GM18868 (cell line): ENCODE measurements around the gene ACOT7.
A peak's percentile ranks its signal among the peaks of the same experiment; 100 is the strongest.
"Not testable (repeated sequence)": the region's sequence is repeated elsewhere in the genome, so short reads cannot be mapped to it uniquely, and the experiment has no call there.

Experiments
- ATAC-seq: cut with Tn5 transposase; IDR thresholded peaks from one replicate; pipeline ENCODE4 v1.9.1; 2021; ENCODE audit warnings: mild to moderate bottlenecking, moderate library complexity; ENCODE audit not compliant: unreplicated experiment

The ACOT7 gene, protein sequence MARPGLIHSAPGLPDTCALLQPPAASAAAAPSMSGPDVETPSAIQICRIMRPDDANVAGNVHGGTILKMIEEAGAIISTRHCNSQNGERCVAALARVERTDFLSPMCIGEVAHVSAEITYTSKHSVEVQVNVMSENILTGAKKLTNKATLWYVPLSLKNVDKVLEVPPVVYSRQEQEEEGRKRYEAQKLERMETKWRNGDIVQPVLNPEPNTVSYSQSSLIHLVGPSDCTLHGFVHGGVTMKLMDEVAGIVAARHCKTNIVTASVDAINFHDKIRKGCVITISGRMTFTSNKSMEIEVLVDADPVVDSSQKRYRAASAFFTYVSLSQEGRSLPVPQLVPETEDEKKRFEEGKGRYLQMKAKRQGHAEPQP

GRCh38 chr1:6393400-6394187 lies at the start of gene ACOT7:
Gene ACOT7, minus strand, starts transcription at chr1:6393767. Its CDS starts 368 bp downstream, at chr1:6393399.
- ATAC-seq, result peak; percentile 78

GRCh38 chr1:6441586-6441985 lies 48.0 kb upstream of the ACOT7 start:
- no peak for ATAC-seq

DNA sequence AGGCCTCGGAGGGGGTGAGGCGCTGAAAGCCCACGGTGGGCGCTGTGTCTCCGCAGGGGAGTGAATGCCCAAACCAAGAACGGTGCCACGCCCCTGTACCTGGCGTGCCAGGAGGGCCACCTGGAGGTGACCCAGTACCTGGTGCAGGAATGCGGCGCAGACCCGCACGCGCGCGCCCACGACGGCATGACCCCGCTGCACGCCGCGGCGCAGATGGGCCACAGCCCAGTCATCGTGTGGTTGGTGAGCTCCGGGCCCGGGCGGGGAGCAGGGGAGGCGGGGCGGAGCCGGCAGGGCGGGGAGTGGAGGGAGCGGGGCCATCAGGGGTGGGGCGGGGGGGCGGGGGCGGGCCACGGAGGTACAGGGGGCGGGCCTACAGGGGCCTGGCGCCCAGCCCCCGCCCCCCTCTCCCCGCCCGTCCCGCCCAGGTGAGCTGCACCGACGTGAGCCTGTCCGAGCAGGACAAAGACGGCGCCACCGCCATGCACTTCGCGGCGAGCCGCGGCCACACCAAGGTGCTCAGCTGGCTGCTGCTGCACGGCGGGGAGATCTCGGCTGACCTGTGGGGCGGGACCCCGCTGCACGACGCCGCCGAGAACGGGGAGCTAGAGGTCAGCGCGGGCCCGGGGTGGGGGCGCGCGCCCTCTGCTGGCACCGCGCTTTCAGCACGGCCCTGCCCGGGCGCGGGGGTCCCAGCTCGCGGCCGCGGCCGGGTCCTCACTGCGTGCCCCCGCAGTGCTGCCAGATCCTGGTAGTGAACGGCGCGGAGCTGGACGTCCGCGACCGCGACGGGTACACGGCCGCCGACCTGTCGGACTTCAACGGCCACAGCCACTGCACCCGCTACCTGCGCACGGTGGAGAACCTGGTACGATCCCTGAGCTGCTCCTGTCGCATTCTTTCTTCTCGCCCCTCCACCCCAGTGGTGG lies 46.9 kb upstream of the ACOT7 start:
- ATAC-seq, result no peak

- ATAC-seq, result no peak
These were observed 44.5 kb upstream of the ACOT7 start for GRCh38 chr1:6438047-6438525.

- not testable (repeated sequence) for ATAC-seq
These were observed 43.6 kb upstream of the ACOT7 start for GRCh38 chr1:6437012-6437700.

- not testable (repeated sequence) for ATAC-seq
These were observed 42.7 kb upstream of the ACOT7 start for GRCh38 chr1:6436277-6436676.

GRCh38 chr1:6435547-6435946 lies 42.0 kb upstream of the ACOT7 start:
- ATAC-seq, result no peak

GRCh38 chr1:6435129-6435528 lies 41.6 kb upstream of the ACOT7 start:
- ATAC-seq, result no peak

DNA sequence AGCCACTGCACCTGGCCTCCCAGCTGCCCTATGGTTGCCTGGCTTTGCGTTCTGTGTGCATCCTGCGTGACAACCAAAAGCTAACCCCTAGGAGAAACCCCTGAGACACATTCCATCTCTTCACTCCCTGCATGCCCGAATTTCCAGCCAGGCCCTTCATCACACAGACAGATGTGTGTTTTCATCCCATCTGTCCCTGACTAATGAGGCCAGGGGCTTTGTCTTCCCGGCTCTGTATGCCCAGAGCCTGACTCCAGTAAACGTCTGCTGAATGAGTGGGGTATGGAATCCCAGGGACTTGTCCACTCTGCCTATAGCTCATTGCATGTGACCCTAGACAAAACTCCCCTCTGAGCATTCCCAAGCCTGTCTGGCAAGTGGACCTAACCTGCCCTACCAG lies 40.6 kb upstream of the ACOT7 start:
- no peak for ATAC-seq

GRCh38 chr1:6431645-6432579 lies 38.3 kb upstream of the ACOT7 start:
- not testable (repeated sequence) for ATAC-seq

GRCh38 chr1:6429660-6430411 lies 36.3 kb upstream of the ACOT7 start:
- not testable (repeated sequence) for ATAC-seq

GRCh38 chr1:6428453-6428852 lies 34.9 kb upstream of the ACOT7 start:
- ATAC-seq, result not testable (repeated sequence)

DNA sequence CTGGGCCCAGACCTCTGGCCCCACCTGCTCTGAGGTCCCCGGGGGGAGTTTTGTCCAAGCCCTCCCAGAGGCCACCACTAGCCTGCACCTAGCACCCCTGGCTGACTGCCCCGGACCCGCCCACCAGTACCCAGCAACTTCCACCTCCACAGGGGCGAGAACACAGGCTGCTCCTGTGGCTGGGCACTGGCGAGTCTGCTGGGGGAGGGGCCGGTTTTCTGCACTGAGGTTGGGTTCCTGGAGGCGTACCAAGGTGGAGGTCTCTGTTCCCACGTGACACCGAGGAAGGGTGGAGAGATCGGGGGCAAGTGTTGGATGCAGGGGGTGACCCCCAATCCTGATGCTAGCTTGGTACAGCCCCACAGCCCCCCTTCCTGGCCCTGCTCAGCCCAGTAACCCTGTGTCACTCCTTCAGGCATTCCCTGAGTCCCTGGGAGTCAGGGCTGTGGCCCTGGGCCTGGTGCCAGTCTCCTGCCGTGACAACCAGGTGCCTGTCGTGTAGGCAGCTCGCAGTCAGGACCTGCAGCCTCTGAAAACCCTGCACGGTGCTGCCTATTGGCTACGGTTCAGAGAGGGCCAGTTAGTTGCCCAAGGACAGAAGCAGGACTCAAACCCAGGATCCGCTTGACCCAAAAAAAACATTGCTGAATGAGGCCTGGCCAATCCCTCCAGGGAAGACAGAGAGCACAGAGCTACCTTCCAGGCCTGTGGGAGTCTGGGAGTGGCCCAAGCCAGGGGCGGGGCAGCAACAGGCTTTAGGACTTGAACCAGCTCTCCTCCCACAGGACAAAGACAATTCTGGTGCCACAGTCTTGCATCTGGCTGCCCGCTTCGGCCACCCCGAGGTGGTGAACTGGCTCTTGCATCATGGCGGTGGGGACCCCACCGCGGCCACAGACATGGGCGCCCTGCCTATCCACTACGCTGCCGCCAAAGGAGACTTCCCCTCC lies 34.1 kb upstream of the ACOT7 start:
- no peak for ATAC-seq

DNA sequence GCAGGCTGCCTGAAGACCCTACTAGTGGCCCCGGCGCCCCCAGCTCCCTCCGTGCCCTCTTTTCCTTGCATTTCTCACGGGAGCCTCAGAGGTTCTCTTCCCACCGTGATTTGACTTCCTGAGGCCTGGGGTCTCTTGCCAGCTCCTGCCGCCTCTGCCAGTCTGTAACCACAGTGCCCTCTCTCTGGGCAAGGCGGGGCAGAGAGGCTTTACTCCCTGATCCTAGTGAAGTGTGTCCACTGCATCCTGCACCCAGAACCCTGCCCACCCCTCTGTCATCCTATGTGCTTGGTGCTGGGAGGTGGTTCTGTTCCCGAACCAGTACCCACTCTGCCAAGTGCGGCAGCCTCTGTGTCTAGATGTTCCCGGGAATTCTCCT lies 33.4 kb upstream of the ACOT7 start:
- no peak for ATAC-seq

DNA sequence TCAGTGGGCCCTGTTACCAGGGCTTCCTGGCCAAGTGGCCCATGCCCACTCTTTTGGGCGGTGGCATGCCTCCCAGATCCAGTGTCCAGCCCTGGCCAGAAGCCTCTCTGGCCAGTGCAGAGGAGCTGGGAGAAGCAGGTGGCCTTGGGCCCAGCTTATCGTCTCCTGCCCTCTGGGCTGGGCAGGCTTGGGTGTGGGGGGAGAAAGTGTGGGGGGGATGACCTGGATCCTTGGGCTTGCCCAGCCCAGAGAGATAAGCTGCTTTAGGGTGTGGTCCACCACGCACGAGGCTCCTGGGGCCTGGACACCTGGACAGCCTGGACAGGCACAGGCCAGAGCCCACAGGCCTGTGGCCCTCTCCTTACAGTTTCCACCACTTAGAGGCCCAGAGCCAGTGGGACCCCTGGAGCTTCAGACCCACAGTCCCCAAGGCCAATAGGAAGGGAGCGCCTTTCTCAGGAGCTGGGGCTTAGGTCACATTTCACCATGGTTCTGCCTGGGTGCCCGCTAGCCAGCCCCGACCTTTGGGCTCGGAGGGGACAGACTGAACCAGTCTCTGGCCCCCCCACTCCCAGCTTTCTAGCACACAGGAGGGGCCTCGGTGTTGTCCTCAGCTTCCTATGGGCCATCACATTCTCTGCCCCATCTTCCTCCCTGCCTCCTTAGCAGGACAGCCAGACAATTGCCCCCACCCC lies 32.9 kb upstream of the ACOT7 start:
- no peak for ATAC-seq

DNA sequence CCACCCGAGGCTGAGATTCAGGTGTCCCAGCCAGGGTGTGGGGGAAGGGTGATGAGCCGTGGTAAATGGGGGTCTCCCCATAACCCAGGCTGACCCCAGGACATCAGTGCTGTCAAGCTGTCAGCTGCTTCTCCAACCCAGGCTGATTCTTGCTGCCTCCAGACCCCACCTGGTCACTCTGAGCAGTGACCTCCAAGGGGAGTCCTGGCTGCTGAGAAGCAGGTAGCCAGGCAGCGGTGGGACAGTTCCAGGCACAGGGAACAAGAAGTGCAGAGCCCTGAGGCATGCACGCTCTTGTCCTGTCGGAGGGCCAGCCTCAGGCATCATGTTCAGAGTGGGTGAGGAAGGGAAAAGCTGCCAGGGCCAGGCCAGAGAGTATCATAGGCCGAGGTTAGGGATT lies 32.1 kb upstream of the ACOT7 start:
- no peak for ATAC-seq
